Body of pancreas (tissue), 4 donors: ENCODE data around the gene NSUN4. TPM values are rescaled to one million over a fixed set of nuclear protein-coding genes. Genes with fewer than 3 reads are reported as not detected.

Source experiments
- ATAC-seq: fragments of 150-250 bp; one replicate; pipeline ENCODE4 v1.9.1; 2016
- DNase-seq, 4 donors: peaks; one replicate each; pipeline ENCODE4 v3.0.0-alpha.2; 2019
- H3K27ac ChIP-seq, 4 donors: fragments of 200-600 bp; sonication (generic); 1 replicate in 3 of 4; 2 replicates in 1 of 4; pipeline versions ENCODE4 v1.5.1 to v1.6.1; 2016 to 2019; ENCODE audit warnings: mild to moderate bottlenecking in 1 of 4, mixed read lengths in 1 of 4, moderate library complexity in 1 of 4
- H3K27me3 ChIP-seq, 2 donors: fragments of 200-600 bp; sonication (generic); one replicate each; pipeline ENCODE4 v1.6.0; 2016; ENCODE audit warnings: mild to moderate bottlenecking in 1 of 2
- H3K36me3 ChIP-seq, 2 donors: fragments of 200-600 bp; sonication (generic); replicated peaks in 1 of 2; 2 replicates each; pipeline ENCODE4 v1.5.1; 2016; ENCODE audit warnings: low read depth in 2 of 2; ENCODE audit not compliant: insufficient read depth in 1 of 2
- H3K4me1 ChIP-seq: fragments of 200-600 bp; sonication (generic); one replicate; pipeline ENCODE4 v1.6.0; 2016
- H3K4me3 ChIP-seq, 2 donors: fragments of 200-600 bp; sonication (generic); 1 replicate in 1 of 2; 2 replicates in 1 of 2; pipeline ENCODE4 v1.5.1; 2016 to 2019
- H3K9me3 ChIP-seq, 3 donors: fragments of 200-600 bp; sonication (generic); 1 replicate in 2 of 3; 2 replicates in 1 of 3; pipeline ENCODE4 v1.5.1; 2016
- CTCF ChIP-seq, 7 experiments: fragments of 450-650 bp in 4 of 7; fragments of 200-600 bp in 3 of 7; sonication (generic) in 3 of 7; IDR thresholded peaks; one replicate each; pipeline ENCODE4 v1.5.1; 2016 to 2019; ENCODE audit warnings: antibody characterized with exemption in 7 of 7
- POLR2A ChIP-seq, 3 donors: fragments of 450-650 bp; IDR thresholded peaks; one replicate each; pipeline ENCODE4 v1.6.1; 2016; ENCODE audit warnings: antibody characterized with exemption in 3 of 3, mild to moderate bottlenecking in 2 of 3
- WGBS, 2 donors: methylation state at CpG; one replicate each; pipeline ENCODE4 v1.1.5; 2017; 5-methylcytosine and 5-hydroxymethylcytosine counted together
- intact Hi-C: fragments of 100-400 bp; cut with DNase I; formaldehyde crosslinking; loops from one replicate; pipeline ENCODE4 v1.15.1; 2023
- total RNA-seq, 2 donors: library from RNA; depleted of rRNA; stranded (reverse); fragments of >200 nt; gene quantifications; one replicate each; pipeline ENCODE4 v1.1.0, GENCODE V29; 2016

NSUN4 gene
- total RNA-seq, 2 donors from 2014 or later, result 15.6 to 26.0 TPM

DNA sequence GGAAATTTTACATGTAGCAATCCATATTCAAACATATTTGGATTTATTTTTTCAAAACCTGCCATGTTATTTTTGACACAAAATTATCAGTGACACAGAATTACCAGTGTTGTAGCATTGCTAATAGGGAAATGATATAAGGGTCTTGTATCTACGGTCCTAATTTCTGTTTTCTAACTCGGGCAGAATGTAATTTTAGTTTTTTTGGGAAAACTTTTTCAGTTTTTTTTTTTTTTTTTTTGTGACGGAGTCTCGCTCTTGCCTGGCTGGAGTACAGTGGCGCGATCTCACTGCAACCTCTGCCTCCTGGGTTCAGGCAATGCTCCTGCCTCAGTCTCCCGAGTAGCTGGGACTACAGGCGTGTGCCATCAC is 34.5 kb upstream of the NSUN4 start:
- peaks cover 30% of the 10 kb centered on the region for H3K4me1 ChIP-seq
- 90 to 98% methylated on average over 7 to 8 of the region's 8 CpGs for WGBS, 2 donors
- no peak for TF ChIP-seq POLR2A (IDR thresholded peaks at IDR 0.05)
- TF ChIP-seq CTCF (IDR thresholded peaks at IDR 0.05), result no peak

DNA sequence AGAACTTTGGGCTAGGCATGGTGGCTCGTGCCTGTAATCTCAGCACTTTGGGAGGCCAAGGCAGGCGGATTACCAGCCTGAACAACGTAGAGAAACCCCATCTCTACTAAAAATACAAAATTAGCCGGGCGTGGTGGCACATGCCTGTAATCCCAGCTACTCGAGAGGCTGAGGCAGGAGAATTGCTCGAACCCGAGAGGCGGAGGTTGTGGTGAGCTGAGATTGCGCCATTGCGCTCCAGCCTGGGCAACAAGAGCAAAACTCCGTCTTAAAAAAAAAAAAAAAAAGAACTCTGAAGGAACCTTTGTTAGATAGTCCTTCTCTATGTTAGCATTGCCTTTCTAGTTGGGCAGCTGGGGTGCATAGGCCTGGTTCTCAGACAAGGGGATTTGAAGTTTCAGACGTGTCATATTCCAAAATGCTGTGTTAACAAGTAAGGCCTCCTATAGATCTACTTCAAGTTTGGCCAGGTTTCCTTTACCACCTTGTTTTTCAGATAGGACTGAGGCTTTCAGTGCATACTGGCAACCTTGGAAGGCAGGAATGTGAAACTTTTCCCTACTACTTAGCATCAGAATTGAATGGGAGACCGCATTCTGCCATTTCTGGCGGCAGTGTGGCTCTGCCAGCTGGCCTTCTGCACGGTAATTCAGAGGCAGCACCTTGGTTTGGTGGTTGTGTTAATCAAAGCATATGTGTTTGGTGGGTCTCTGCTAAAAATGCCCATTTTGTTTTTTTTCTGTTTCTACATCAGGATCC is 31.0 kb upstream of the NSUN4 start:
- intact Hi-C loops, result no loop called here
- Histone ChIP-seq H3K4me3 (no peak overlapping the region), H3K4me1 (peaks cover 18% of the 10 kb centered on the region), H3K27ac (no peak overlapping the region), H3K9me3 (no peaks in the 10 kb centered on the region), H3K27me3 (no peaks in the 10 kb centered on the region), H3K36me3 (peaks cover 5 to 21% of the 10 kb centered on the region in 2 donors)
- TF ChIP-seq POLR2A (IDR thresholded peaks at IDR 0.05) (no peak), CTCF (IDR thresholded peaks at IDR 0.05) (no peak)
- WGBS, 2 donors, result 82 to 90% methylated on average over 16 of the region's 16 CpGs
- DNase-seq, result no peak
- no peak for ATAC-seq

More for the DNA sequence above, 34.5 kb upstream of the NSUN4 start:
- no peak overlapping the region for H3K4me3 ChIP-seq
- H3K9me3 ChIP-seq, result no peaks in the 10 kb centered on the region
- intact Hi-C loops, result no loop called here
- H3K27ac ChIP-seq, result no peak overlapping the region
- peaks cover 0 to 8% of the 10 kb centered on the region in 2 donors for H3K36me3 ChIP-seq
- no peak for DNase-seq
- no peak for ATAC-seq
- no peaks in the 10 kb centered on the region for H3K27me3 ChIP-seq

DNA sequence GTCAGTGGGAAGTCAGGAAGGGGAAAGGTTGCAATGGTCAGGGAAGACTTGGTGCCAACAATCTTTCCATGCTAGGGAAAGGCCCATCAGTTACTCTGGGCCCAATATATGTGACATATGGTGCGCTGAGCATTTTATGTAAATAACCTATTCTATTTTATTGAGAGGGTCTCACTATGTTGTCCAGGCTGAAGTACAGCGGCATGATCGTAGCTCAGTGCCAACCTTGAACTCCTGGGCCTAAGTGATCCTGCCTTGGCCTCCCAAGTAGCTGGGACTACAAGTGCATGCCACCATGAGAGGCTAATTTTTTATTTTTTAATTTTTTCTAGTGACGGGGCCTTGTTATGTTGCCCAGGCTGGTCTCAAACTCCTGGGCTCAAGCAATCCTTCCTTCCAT is 30.3 kb upstream of the NSUN4 start:
- H3K4me1 ChIP-seq, result peaks cover 11% of the 10 kb centered on the region
- H3K36me3 ChIP-seq, result peaks cover 5 to 21% of the 10 kb centered on the region in 2 donors
- no peak overlapping the region for H3K4me3 ChIP-seq
- no peaks in the 10 kb centered on the region for H3K9me3 ChIP-seq
- intact Hi-C loops, result no loop called here
- H3K27me3 ChIP-seq, result no peaks in the 10 kb centered on the region
- TF ChIP-seq CTCF (IDR thresholded peaks at IDR 0.05) (no peak), POLR2A (IDR thresholded peaks at IDR 0.05) (no peak)
- no peak for DNase-seq
- no peak overlapping the region for H3K27ac ChIP-seq
- WGBS, 2 donors, result 92 to 100% methylated on average over 4 of the region's 4 CpGs
- ATAC-seq, result no peak

DNA sequence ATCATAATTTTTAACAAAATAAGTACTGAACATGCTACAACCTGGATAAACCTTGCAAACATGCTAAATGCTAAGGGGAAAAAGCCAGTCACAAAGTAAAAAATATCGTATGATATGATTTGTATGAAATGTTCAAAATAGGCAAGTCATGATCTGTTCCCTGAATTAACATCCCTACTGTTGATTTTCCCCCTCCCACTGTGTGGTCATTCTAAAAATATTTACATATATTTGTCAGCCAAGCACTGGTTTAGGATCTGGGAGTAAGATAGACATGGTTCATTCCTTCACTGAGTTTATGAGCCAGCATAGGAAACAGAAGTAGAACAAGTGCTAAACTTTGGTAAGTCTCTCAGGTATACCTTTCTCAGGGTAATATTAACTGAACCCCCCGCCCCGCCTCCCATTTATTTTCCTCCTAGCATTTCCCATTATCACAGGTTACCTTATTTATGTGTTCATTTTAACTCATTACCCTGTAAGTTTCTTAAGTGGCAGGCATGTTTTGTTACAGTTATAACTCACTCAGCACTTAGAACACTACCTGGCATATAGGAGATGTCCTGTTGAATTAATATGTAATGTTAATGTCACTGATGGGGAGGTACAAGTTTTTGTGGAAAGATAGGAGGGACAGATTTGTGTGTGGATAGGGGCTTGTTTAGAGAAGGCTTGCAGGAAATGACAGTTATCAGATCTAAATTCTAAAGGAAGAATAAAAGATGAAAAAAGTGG is 24.8 kb upstream of the NSUN4 start:
- no peak for DNase-seq
- intact Hi-C loops, result no loop called here
- TF ChIP-seq CTCF (IDR thresholded peaks at IDR 0.05) (no peak), POLR2A (IDR thresholded peaks at IDR 0.05) (no peak)
- 92 to 94% methylated on average over 3 of the region's 3 CpGs for WGBS, 2 donors
- no peak overlapping the region for H3K27ac ChIP-seq
- no peaks in the 10 kb centered on the region for H3K4me1 ChIP-seq
- no peaks in the 10 kb centered on the region for H3K9me3 ChIP-seq
- no peak for ATAC-seq
- no peaks in the 10 kb centered on the region for H3K27me3 ChIP-seq
- H3K36me3 ChIP-seq, result peaks cover 5 to 18% of the 10 kb centered on the region in 2 donors
- no peak overlapping the region for H3K4me3 ChIP-seq
